NCI-H524 (cell line): ENCODE results near the gene FMO4.
"Not testable (repeated sequence)": the region's sequence is repeated elsewhere in the genome, so short reads cannot be mapped to it uniquely, and the experiment has no call there.

Experiments used
- DNase-seq, 2 experiments: peaks; one replicate each; lab custom pipeline; 2025; lab: John Stamatoyannopoulos, UW

The FMO4 gene

GRCh38 chr1:171335964-171336363 is 22.0 kb downstream of the FMO4 start:
- DNase-seq, result no peak

- DNase-seq, result not testable (repeated sequence)
These were observed 25.4 kb downstream of the FMO4 start for GRCh38 chr1:171339345-171339744.

GRCh38 chr1:171343727-171344472 is 29.9 kb downstream of the FMO4 start:
- no peak for DNase-seq

- DNase-seq, result no peak
These were observed 30.5 kb downstream of the FMO4 start for GRCh38 chr1:171344473-171344820.

- DNase-seq, result no peak
These were observed 31.6 kb downstream of the FMO4 start for GRCh38 chr1:171345536-171345935.

- no peak for DNase-seq
These were observed 32.9 kb downstream of the FMO4 start for GRCh38 chr1:171346881-171347280.

- no peak for DNase-seq
These were observed 36.6 kb downstream of the FMO4 start for GRCh38 chr1:171350594-171350993.

- DNase-seq, result no peak
These were observed 38.0 kb downstream of the FMO4 start for GRCh38 chr1:171351961-171352360.

GRCh38 chr1:171352554-171352953 is 38.6 kb downstream of the FMO4 start:
- no peak for DNase-seq

- no peak for DNase-seq
These were observed 41.7 kb downstream of the FMO4 start for GRCh38 chr1:171355727-171356126.

GRCh38 chr1:171357179-171357578 is 43.2 kb downstream of the FMO4 start:
- no peak for DNase-seq

GRCh38 chr1:171359355-171359648 is 45.3 kb downstream of the FMO4 start:
- DNase-seq, result not testable (repeated sequence)

GRCh38 chr1:171359731-171360527 is 45.9 kb downstream of the FMO4 start:
- DNase-seq, result peak in 1 of 2 experiments; percentile 3

GRCh38 chr1:171366085-171366484 is 52.1 kb downstream of the FMO4 start:
- no peak for DNase-seq

- no peak for DNase-seq
These were observed 52.8 kb downstream of the FMO4 start for GRCh38 chr1:171366816-171367215.

GRCh38 chr1:171367436-171367835 is 53.5 kb downstream of the FMO4 start:
- DNase-seq, result no peak

GRCh38 chr1:171372418-171373084 is 58.6 kb downstream of the FMO4 start:
- no peak for DNase-seq

GRCh38 chr1:171373357-171374122 is 59.6 kb downstream of the FMO4 start:
- DNase-seq, result not testable (repeated sequence)

- no peak for DNase-seq
These were observed 65.9 kb downstream of the FMO4 start for GRCh38 chr1:171379846-171380245.

GRCh38 chr1:171381866-171382210 is 67.9 kb downstream of the FMO4 start:
- no peak for DNase-seq

- no peak for DNase-seq
These were observed 70.5 kb downstream of the FMO4 start for GRCh38 chr1:171384496-171384895.

- DNase-seq, result no peak
These were observed 75.2 kb downstream of the FMO4 start for GRCh38 chr1:171389171-171389570.
